Left kidney (tissue), 2 donors: ENCODE results near the gene C16orf89. TPM values are rescaled to one million over a fixed set of nuclear protein-coding genes. Genes with fewer than 3 reads are reported as not detected.
"Not testable (repeated sequence)": the region's sequence is repeated elsewhere in the genome, so short reads cannot be mapped to it uniquely, and the experiment has no call there.

Source experiments
- DNase-seq: peaks from one replicate; pipeline ENCODE4 v3.0.0-alpha.2; 2013
- polyA plus RNA-seq: library from polyadenylated mRNA; unstranded; fragments of 120-200 nt; gene quantifications from one replicate; pipeline ENCODE4 v1.2.1, GENCODE V29; 2013; ENCODE audit not compliant: insufficient read length

The C16orf89 gene
- polyA plus RNA-seq, 1 donor: 3.3 TPM

- no peak for DNase-seq
Measured at GRCh38 chr16:5060073-5060641, 5.6 kb downstream of the C16orf89 start.

GRCh38 chr16:5059386-5060072, 6.2 kb downstream of the C16orf89 start:
- DNase-seq: no peak

- DNase-seq: no peak
Measured at GRCh38 chr16:5058476-5058875, 7.3 kb downstream of the C16orf89 start.

- no peak for DNase-seq
Measured at GRCh38 chr16:5056352-5056751, 9.4 kb downstream of the C16orf89 start.

GRCh38 chr16:5054876-5055865, 10.6 kb downstream of the C16orf89 start:
- DNase-seq: no peak

- no peak for DNase-seq
Measured at GRCh38 chr16:5046914-5047313, 18.8 kb downstream of the C16orf89 start.

GRCh38 chr16:5045499-5046115, 20.1 kb downstream of the C16orf89 start:
- no peak for DNase-seq

- DNase-seq: not testable (repeated sequence)
Measured at GRCh38 chr16:5044581-5044980, 21.2 kb downstream of the C16orf89 start.

- DNase-seq: no peak
Measured at GRCh38 chr16:5044011-5044540, 21.7 kb downstream of the C16orf89 start.

GRCh38 chr16:5042574-5043171, 23.1 kb downstream of the C16orf89 start:
- DNase-seq: no peak

- DNase-seq: no peak
Measured at GRCh38 chr16:5041600-5042133, 24.1 kb downstream of the C16orf89 start.

GRCh38 chr16:5040451-5040850, 25.3 kb downstream of the C16orf89 start:
- DNase-seq: no peak

GRCh38 chr16:5036228-5037156, 29.3 kb downstream of the C16orf89 start:
- no peak for DNase-seq

- no peak for DNase-seq
Measured at GRCh38 chr16:5035909-5036227, 29.9 kb downstream of the C16orf89 start.

- no peak for DNase-seq
Measured at GRCh38 chr16:5034167-5034523, 31.6 kb downstream of the C16orf89 start.

- DNase-seq: peak; percentile 83
Measured at GRCh38 chr16:5033256-5034166, 32.2 kb downstream of the C16orf89 start, which contains the start of gene NAGPA. NAGPA (minus strand) TSS chr16:5033935; CDS start chr16:5033914, 21 bp downstream.

GRCh38 chr16:5032748-5033167, 33.0 kb downstream of the C16orf89 start:
- DNase-seq: no peak

GRCh38 chr16:5031601-5032000, 34.2 kb downstream of the C16orf89 start:
- no peak for DNase-seq

- no peak for DNase-seq
Measured at GRCh38 chr16:5030251-5030870, 35.4 kb downstream of the C16orf89 start.
